Erythroblast (primary cell): Measurements from ENCODE around the gene MYO15B.

ENCODE experiments used
- GATA1 ChIP-seq: IDR thresholded peaks from 2 replicates; pipeline ENCODE4 v1.6.1; 2011; ENCODE audit warnings: low read depth, mild to moderate bottlenecking, control low read depth, low read length, moderate library complexity
- POLR2A ChIP-seq: IDR thresholded peaks from 2 replicates; pipeline ENCODE4 v1.6.1; 2011; ENCODE audit warnings: mild to moderate bottlenecking, low read length

DNA sequence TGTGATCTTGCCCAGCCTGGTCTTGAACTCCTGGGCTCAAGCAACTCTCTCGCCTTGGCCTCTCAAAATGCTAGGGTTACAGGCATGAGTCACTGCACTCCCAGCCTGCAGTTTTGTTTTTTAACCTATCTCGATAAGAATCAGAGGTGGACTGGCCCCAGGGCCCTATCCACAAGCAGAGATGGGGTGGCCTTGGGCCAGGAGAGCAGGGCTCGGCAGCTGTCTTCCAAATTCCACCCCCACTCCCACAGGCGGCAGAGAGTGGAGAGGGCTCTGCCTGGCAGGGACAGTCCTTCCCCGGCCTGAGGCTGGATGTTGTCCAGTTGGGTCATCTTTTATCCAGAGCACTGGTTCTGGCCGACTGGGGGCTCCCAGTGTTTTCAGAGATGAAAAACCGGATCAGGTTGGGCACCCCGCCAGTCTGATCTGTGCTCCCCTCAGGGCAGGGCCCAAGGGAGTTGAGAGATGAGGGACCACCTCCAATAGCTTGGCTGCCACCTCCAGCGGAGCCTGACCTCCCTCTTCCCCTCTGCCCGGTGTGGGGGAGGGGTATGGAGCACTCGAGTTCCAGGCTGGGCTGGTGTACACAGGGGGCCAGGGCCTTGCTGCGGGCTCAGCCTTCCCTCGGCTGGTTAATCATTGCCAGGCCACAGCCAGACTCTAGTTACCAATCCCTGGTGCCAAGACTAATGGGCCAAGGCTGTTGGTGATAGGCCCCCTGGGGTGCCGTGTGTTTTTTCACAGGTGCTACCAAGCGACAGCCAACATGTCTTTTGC is 30.3 kb upstream of the MYO15B start:
- TF ChIP-seq POLR2A = no peak
- TF ChIP-seq GATA1 = no peak
